NCI-H446 (cell line): ENCODE data around the gene TCF4.
A peak's percentile ranks its signal among the peaks of the same experiment; 100 is the strongest.

Source experiments
- DNase-seq, 2 experiments: peaks; one replicate each; lab custom pipeline; 2025; lab: John Stamatoyannopoulos, UW

Gene TCF4

GRCh38 chr18:55503167-55503820, 84.7 kb downstream of the TCF4 start:
- no peak for DNase-seq

- DNase-seq = no peak
These were observed 85.8 kb downstream of the TCF4 start for GRCh38 chr18:55501982-55502710.

- no peak for DNase-seq
These were observed 86.4 kb downstream of the TCF4 start for GRCh38 chr18:55501579-55501978.

- DNase-seq = peak in 1 of 2 experiments; percentile 12
These were observed 87.5 kb downstream of the TCF4 start for GRCh38 chr18:55500316-55501086.

- no peak for DNase-seq
These were observed 88.5 kb downstream of the TCF4 start for GRCh38 chr18:55499526-55499925.

- DNase-seq = no peak
These were observed 90.1 kb downstream of the TCF4 start for GRCh38 chr18:55497825-55498403.

GRCh38 chr18:55494899-55495298, 93.1 kb downstream of the TCF4 start:
- no peak for DNase-seq

GRCh38 chr18:55494441-55494840, 93.6 kb downstream of the TCF4 start:
- DNase-seq = no peak

- DNase-seq = no peak
These were observed 96.4 kb downstream of the TCF4 start for GRCh38 chr18:55491616-55492015.

- no peak for DNase-seq
These were observed 98.7 kb downstream of the TCF4 start for GRCh38 chr18:55489034-55489986.

- no peak for DNase-seq
These were observed 99.5 kb downstream of the TCF4 start for GRCh38 chr18:55488473-55488872.

- DNase-seq = no peak
These were observed 100.0 kb downstream of the TCF4 start for GRCh38 chr18:55487997-55488396.

GRCh38 chr18:55486936-55487335, 101.1 kb downstream of the TCF4 start:
- DNase-seq = no peak

GRCh38 chr18:55485666-55486065, 102.3 kb downstream of the TCF4 start:
- no peak for DNase-seq

- DNase-seq = no peak
These were observed 103.2 kb downstream of the TCF4 start for GRCh38 chr18:55484773-55485172.

GRCh38 chr18:55483266-55483871, 104.6 kb downstream of the TCF4 start:
- no peak for DNase-seq

- no peak for DNase-seq
These were observed 108.2 kb downstream of the TCF4 start for GRCh38 chr18:55479656-55480420.

- DNase-seq = no peak
These were observed 110.0 kb downstream of the TCF4 start for GRCh38 chr18:55477860-55478581.

GRCh38 chr18:55477499-55477859, 110.5 kb downstream of the TCF4 start:
- DNase-seq = no peak

- DNase-seq = no peak
These were observed 112.1 kb downstream of the TCF4 start for GRCh38 chr18:55475916-55476315.
